ENCODE measurements around the gene ADAMTS2. TPM values are rescaled to one million over a fixed set of nuclear protein-coding genes. Genes with fewer than 3 reads are reported as not detected.

The ADAMTS2 gene
- total and polyA plus RNA-seq, 2 donors (not counting 1 experiment from before 2014, with no cell fraction given) = 16.2 to 70.2 TPM

DNA sequence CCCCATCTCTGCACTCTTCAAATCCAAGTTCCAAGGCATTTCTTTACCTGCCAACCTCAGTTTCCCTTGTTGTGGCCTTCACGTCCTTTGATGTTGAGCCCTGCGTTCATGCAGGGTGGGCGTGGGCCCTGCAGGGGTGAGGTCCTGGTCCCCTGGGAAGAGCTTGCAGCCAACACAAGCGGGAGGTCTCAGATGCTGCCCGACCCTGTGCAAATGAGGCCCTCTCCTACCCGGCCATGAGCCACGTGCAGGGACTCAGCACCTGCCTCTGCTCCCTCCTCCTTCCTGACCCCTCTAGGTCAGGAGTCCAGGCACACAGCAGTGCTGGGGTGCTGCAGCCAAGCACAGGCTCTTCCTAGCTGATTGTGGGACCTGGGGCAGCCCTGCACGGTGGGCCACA, 124.5 kb downstream of the ADAMTS2 start:
- Histone ChIP-seq H3K4me2 (ENCODE audit: extremely low read depth, insufficient read depth, low read length) (no peak overlapping the region), H3K27ac (ENCODE audit: insufficient read depth, low read length) (no peak overlapping the region), H3K9ac (ENCODE audit: insufficient read depth, low read length) (no peak overlapping the region), H3K27me3 (ENCODE audit: control insufficient read depth, insufficient read depth, low read length) (no peaks in the 10 kb centered on the region), H4K20me1 (ENCODE audit: control insufficient read depth, extremely low read depth, insufficient read depth, low read length) (no peaks in the 10 kb centered on the region), H3K4me1 (ENCODE audit: control insufficient read depth, extremely low read depth, insufficient read depth, low read length) (peaks cover 6% of the 10 kb centered on the region), H3K9me3 (ENCODE audit: control insufficient read depth, insufficient read depth, low read depth, low read length) (no peaks in the 10 kb centered on the region), H3K36me3 (ENCODE audit: control insufficient read depth, insufficient read depth, low read length) (no peaks in the 10 kb centered on the region), H2AFZ (ENCODE audit: low read length) (no peak overlapping the region), H3K79me2 (ENCODE audit: control insufficient read depth, insufficient read depth, low read length) (peaks cover 7% of the 10 kb centered on the region), H3K4me3 (replicated peaks in 1 of 4; ENCODE audit: control extremely low read depth in 1 of 4, insufficient read depth in 1 of 4, low read depth in 3 of 4, low read length in 4 of 4) (no peak overlapping the region)
- no peak for DNase-seq (ENCODE audit: low read depth in 2 of 2)
- TF ChIP-seq EZH2 (IDR thresholded peaks at IDR 0.05; ENCODE audit: low read length, missing control alignments) = no peak
- TF ChIP-seq, protein P1, sequence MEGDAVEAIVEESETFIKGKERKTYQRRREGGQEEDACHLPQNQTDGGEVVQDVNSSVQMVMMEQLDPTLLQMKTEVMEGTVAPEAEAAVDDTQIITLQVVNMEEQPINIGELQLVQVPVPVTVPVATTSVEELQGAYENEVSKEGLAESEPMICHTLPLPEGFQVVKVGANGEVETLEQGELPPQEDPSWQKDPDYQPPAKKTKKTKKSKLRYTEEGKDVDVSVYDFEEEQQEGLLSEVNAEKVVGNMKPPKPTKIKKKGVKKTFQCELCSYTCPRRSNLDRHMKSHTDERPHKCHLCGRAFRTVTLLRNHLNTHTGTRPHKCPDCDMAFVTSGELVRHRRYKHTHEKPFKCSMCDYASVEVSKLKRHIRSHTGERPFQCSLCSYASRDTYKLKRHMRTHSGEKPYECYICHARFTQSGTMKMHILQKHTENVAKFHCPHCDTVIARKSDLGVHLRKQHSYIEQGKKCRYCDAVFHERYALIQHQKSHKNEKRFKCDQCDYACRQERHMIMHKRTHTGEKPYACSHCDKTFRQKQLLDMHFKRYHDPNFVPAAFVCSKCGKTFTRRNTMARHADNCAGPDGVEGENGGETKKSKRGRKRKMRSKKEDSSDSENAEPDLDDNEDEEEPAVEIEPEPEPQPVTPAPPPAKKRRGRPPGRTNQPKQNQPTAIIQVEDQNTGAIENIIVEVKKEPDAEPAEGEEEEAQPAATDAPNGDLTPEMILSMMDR (conservative IDR thresholded peaks at IDR 0.05 in 1 of 2, IDR thresholded peaks at IDR 0.05 in 1 of 2; ENCODE audit: low read depth in 1 of 2, low read length in 2 of 2) = no peak

GRCh38 chr5:179219661-179220620, 125.3 kb downstream of the ADAMTS2 start:
- no peaks in the 10 kb centered on the region for H4K20me1 ChIP-seq (ENCODE audit: control insufficient read depth, extremely low read depth, insufficient read depth, low read length)
- H3K4me3 ChIP-seq (replicated peaks in 1 of 4; ENCODE audit: control extremely low read depth in 1 of 4, insufficient read depth in 1 of 4, low read depth in 3 of 4, low read length in 4 of 4) = no peak overlapping the region
- H3K36me3 ChIP-seq (ENCODE audit: control insufficient read depth, insufficient read depth, low read length) = no peaks in the 10 kb centered on the region
- H3K4me2 ChIP-seq (ENCODE audit: extremely low read depth, insufficient read depth, low read length) = no peak overlapping the region
- TF ChIP-seq EZH2 (IDR thresholded peaks at IDR 0.05; ENCODE audit: low read length, missing control alignments) = no peak
- TF ChIP-seq, protein P1 (conservative IDR thresholded peaks at IDR 0.05 in 1 of 2, IDR thresholded peaks at IDR 0.05 in 1 of 2; ENCODE audit: low read depth in 1 of 2, low read length in 2 of 2) = no peak
- no peak overlapping the region for H3K9ac ChIP-seq (ENCODE audit: insufficient read depth, low read length)
- no peak for DNase-seq (ENCODE audit: low read depth in 2 of 2)
- no peaks in the 10 kb centered on the region for H3K27me3 ChIP-seq (ENCODE audit: control insufficient read depth, insufficient read depth, low read length)
- no peak overlapping the region for H2AFZ ChIP-seq (ENCODE audit: low read length)
- peaks cover 7% of the 10 kb centered on the region for H3K79me2 ChIP-seq (ENCODE audit: control insufficient read depth, insufficient read depth, low read length)
- H3K9me3 ChIP-seq (ENCODE audit: control insufficient read depth, insufficient read depth, low read depth, low read length) = no peaks in the 10 kb centered on the region
- no peak overlapping the region for H3K27ac ChIP-seq (ENCODE audit: insufficient read depth, low read length)
- peaks cover 6% of the 10 kb centered on the region for H3K4me1 ChIP-seq (ENCODE audit: control insufficient read depth, extremely low read depth, insufficient read depth, low read length)

GRCh38 chr5:179218943-179219330, 126.3 kb downstream of the ADAMTS2 start:
- H3K79me2 ChIP-seq (ENCODE audit: control insufficient read depth, insufficient read depth, low read length) = peaks cover 4% of the 10 kb centered on the region
- no peaks in the 10 kb centered on the region for H4K20me1 ChIP-seq (ENCODE audit: control insufficient read depth, extremely low read depth, insufficient read depth, low read length)
- H3K36me3 ChIP-seq (ENCODE audit: control insufficient read depth, insufficient read depth, low read length) = no peaks in the 10 kb centered on the region
- no peak overlapping the region for H3K4me2 ChIP-seq (ENCODE audit: extremely low read depth, insufficient read depth, low read length)
- H3K27ac ChIP-seq (ENCODE audit: insufficient read depth, low read length) = no peak overlapping the region
- no peak overlapping the region for H3K9ac ChIP-seq (ENCODE audit: insufficient read depth, low read length)
- H3K27me3 ChIP-seq (ENCODE audit: control insufficient read depth, insufficient read depth, low read length) = no peaks in the 10 kb centered on the region
- peaks cover 6% of the 10 kb centered on the region for H3K4me1 ChIP-seq (ENCODE audit: control insufficient read depth, extremely low read depth, insufficient read depth, low read length)
- TF ChIP-seq EZH2 (IDR thresholded peaks at IDR 0.05; ENCODE audit: low read length, missing control alignments) = no peak
- TF ChIP-seq, protein P1 (conservative IDR thresholded peaks at IDR 0.05 in 1 of 2, IDR thresholded peaks at IDR 0.05 in 1 of 2; ENCODE audit: low read depth in 1 of 2, low read length in 2 of 2) = no peak
- no peak overlapping the region for H2AFZ ChIP-seq (ENCODE audit: low read length)
- no peak overlapping the region for H3K4me3 ChIP-seq (replicated peaks in 1 of 4; ENCODE audit: control extremely low read depth in 1 of 4, insufficient read depth in 1 of 4, low read depth in 3 of 4, low read length in 4 of 4)
- DNase-seq (ENCODE audit: low read depth in 2 of 2) = no peak
- H3K9me3 ChIP-seq (ENCODE audit: control insufficient read depth, insufficient read depth, low read depth, low read length) = no peaks in the 10 kb centered on the region
